BJ (cell line): ENCODE results near the gene TLK2. TPM values are rescaled to one million over a fixed set of nuclear protein-coding genes. Genes with fewer than 3 reads are reported as not detected.

Source experiments
- CTCF ChIA-PET: fragments of 350-600 bp; formaldehyde crosslinking; extraction: SDS; loops from one replicate; lab custom pipeline; 2021; ENCODE audit warnings: antibody characterized with exemption, inconsistent platforms; lab: Yijun Ruan, JAX
- POLR2A ChIA-PET: fragments of 300-600 bp; sonication (Branson Sonifier 250); formaldehyde crosslinking; extraction: SDS; loops from one replicate; lab custom pipeline; 2021; ENCODE audit warnings: antibody characterized with exemption; lab: Charles Lee
- DNase-seq: peaks from one replicate; pipeline ENCODE4 v3.0.0-alpha.2; 2011; ENCODE audit warnings: low read depth
- H3K27me3 ChIP-seq: 2 replicates; pipeline ENCODE4 v1.6.0; 2011; ENCODE audit warnings: low read length; ENCODE audit not compliant: control insufficient read depth, insufficient read depth
- H3K36me3 ChIP-seq: 2 replicates; pipeline ENCODE4 v1.5.1; 2011; ENCODE audit warnings: low read length; ENCODE audit not compliant: control insufficient read depth, insufficient read depth
- H3K4me3 ChIP-seq: 2 replicates; pipeline ENCODE4 v1.5.1; 2011; ENCODE audit warnings: low read depth, mild to moderate bottlenecking, control low read depth, low read length
- CTCF ChIP-seq: IDR thresholded peaks from 2 replicates; pipeline ENCODE4 v1.5.1; 2011; ENCODE audit warnings: low read depth, mild to moderate bottlenecking, control low read depth, inconsistent platforms, low read length, moderate library complexity; ENCODE audit not compliant: insufficient read depth
- polyA plus RNA-seq: library from polyadenylated mRNA; depleted of rRNA; stranded (reverse); fragments of >200 nt; gene quantifications from 2 replicates; pipeline ENCODE4 v1.2.3, GENCODE V29; 2011

Gene TLK2
- polyA plus RNA-seq, 1 experiment: 68.9 TPM

GRCh38 chr17:62657145-62657665, 178.6 kb downstream of the TLK2 start:
- ChIA-PET POLR2A (no interaction called here), CTCF (interaction anchor here (0.8 to 0.9 kb wide), 3 partner anchors 15 to 104 kb away, joined by 3 to 4 read pairs (median 3); no protein-coding TSS in a partner anchor)
- Histone ChIP-seq H3K36me3 (peaks cover 8% of the 10 kb centered on the region), H3K27me3 (no peaks in the 10 kb centered on the region), H3K4me3 (no peak overlapping the region)
- no peak for DNase-seq
- no peak for TF ChIP-seq CTCF

- Histone ChIP-seq H3K27me3 (no peaks in the 10 kb centered on the region), H3K4me3 (no peak overlapping the region), H3K36me3 (peaks cover 8% of the 10 kb centered on the region)
- ChIA-PET CTCF (interaction anchor here (0.8 kb wide), 1 partner anchor 14 kb away, joined by 3 read pairs; no protein-coding TSS in a partner anchor), POLR2A (no interaction called here)
- TF ChIP-seq CTCF: no peak
- no peak for DNase-seq
These were observed 179.1 kb downstream of the TLK2 start for GRCh38 chr17:62657690-62658089.

DNA sequence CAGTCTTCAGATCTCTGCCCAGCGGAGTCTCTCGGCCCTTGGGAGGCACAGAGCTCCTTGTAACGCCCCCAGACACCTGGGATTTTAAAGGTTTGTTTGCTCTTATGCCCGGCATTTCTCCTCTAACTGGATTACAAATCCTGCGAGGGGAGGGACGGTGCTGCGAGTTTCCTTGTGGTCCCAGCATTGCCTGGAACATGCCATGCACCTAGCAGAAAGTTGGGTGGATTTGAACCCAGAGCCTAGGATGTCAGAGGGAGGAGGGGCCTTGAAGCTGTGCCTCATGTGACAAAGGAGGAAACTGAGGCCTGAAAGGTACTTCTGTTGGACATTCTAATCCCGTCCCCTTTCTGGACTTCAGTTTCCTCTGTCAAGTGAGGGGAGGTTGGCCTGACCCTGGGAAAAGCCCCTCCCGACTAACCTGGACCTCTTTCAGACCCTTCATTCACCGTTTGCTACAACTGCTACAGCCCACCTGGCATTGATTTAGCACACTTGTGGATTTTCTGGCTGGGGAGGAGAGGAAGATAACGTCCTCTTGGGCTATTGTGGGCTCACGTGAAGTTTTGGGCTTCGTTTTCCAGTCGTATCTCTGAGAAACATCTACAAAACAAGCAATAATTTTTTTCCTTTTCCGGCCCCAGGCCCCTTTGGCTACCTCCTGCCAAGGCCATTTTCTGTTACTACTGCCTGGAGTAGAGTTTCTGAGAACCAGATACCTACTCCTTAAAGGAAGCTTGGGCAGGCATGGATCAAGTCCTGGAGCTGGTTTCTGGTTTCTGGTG, 179.7 kb downstream of the TLK2 start:
- ChIA-PET POLR2A (no interaction called here), CTCF (interaction anchor here (2.4 kb wide), 1 partner anchor 14 kb away, joined by 7 read pairs; no protein-coding TSS in a partner anchor)
- no peak for TF ChIP-seq CTCF
- no peak overlapping the region for H3K4me3 ChIP-seq
- peaks cover 8% of the 10 kb centered on the region for H3K36me3 ChIP-seq
- no peak for DNase-seq
- H3K27me3 ChIP-seq: no peaks in the 10 kb centered on the region

DNA sequence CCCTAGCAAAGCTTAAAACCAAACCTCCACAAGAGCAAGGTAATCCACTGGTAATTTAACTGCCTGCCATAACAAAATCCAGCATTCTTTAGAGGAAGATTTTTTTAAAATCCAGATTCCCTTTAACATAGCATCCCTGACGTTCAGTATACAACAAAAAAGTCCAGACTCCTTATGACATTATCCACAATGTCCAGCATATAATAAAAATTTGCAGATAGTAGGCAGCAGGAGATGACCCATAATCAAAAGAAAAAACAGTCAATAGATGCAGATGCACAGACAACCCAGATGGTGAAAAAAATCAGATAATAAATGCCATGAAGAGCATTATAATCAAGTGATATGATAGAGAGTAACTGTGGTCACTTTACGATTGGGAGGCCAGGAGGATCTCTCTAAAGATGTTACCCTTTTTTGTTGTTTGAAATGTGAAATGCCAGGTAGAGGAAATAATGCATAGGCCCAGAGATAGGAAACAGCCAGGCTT, 182.0 kb downstream of the TLK2 start:
- CTCF ChIA-PET: interaction anchor here (2.4 kb wide), 1 partner anchor 11 kb away, joined by 7 read pairs; no protein-coding TSS in a partner anchor
- DNase-seq: no peak
- no peak for TF ChIP-seq CTCF
- peaks cover 15% of the 10 kb centered on the region for H3K36me3 ChIP-seq
- POLR2A ChIA-PET: no interaction called here
- no peak overlapping the region for H3K4me3 ChIP-seq
- no peaks in the 10 kb centered on the region for H3K27me3 ChIP-seq

- no peaks in the 10 kb centered on the region for H3K27me3 ChIP-seq
- peaks cover 22% of the 10 kb centered on the region for H3K36me3 ChIP-seq
- ChIA-PET POLR2A (no interaction called here), CTCF (interaction anchor here (2.3 kb wide), 1 partner anchor 11 kb away, joined by 7 read pairs; no protein-coding TSS in a partner anchor)
- H3K4me3 ChIP-seq: no peak overlapping the region
- no peak for DNase-seq
- TF ChIP-seq CTCF: no peak
These were observed 182.7 kb downstream of the TLK2 start for GRCh38 chr17:62661337-62661736.
